ENCODE results near the gene EDAR. TPM values are rescaled to one million over a fixed set of nuclear protein-coding genes. Genes with fewer than 3 reads are reported as not detected.

The EDAR gene
- total and polyA plus RNA-seq, 7 donors = 0.01 TPM; not detected in 6

DNA sequence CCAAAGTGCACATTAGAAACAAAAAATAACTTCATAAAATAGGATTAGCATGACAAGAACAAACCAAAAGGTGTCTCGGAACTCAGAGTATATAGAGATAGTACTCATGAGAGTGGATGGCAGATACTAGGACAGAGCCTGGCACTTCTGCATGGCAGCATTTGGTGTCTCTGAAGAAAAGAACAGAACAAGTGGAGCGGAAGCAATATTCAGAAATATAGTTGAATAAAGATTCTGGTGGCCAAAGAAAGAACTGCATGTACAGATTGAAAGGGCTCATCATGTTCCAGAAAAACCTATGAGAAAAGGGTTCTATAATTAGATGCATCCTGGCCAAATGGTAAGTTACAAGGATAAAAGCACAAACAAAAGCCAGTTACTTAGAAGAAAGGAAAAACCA is 111.5 kb downstream of the EDAR start:
- DNase-seq (no peak), ATAC-seq (no peak)
- Histone ChIP-seq H3K27me3 (ENCODE audit: insufficient read depth in 3 of 3, low read length in 2 of 3) (no peaks in the 10 kb centered on the region), H3K36me3 (ENCODE audit: insufficient read depth in 1 of 2, low read depth in 1 of 2) (no peaks in the 10 kb centered on the region), H3K9me3 (no peaks in the 10 kb centered on the region), H3K4me3 (no peak overlapping the region), H3K27ac (no peak overlapping the region), H3K4me1 (no peaks in the 10 kb centered on the region)
- TF ChIP-seq, protein P1, sequence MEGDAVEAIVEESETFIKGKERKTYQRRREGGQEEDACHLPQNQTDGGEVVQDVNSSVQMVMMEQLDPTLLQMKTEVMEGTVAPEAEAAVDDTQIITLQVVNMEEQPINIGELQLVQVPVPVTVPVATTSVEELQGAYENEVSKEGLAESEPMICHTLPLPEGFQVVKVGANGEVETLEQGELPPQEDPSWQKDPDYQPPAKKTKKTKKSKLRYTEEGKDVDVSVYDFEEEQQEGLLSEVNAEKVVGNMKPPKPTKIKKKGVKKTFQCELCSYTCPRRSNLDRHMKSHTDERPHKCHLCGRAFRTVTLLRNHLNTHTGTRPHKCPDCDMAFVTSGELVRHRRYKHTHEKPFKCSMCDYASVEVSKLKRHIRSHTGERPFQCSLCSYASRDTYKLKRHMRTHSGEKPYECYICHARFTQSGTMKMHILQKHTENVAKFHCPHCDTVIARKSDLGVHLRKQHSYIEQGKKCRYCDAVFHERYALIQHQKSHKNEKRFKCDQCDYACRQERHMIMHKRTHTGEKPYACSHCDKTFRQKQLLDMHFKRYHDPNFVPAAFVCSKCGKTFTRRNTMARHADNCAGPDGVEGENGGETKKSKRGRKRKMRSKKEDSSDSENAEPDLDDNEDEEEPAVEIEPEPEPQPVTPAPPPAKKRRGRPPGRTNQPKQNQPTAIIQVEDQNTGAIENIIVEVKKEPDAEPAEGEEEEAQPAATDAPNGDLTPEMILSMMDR (IDR thresholded peaks at IDR 0.05) = no peak
- intact Hi-C loops (cut with DNase I) = no loop called here
- 98 to 100% (median 99%) methylated on average over 2 of the region's 2 CpGs for WGBS, 3 donors

DNA sequence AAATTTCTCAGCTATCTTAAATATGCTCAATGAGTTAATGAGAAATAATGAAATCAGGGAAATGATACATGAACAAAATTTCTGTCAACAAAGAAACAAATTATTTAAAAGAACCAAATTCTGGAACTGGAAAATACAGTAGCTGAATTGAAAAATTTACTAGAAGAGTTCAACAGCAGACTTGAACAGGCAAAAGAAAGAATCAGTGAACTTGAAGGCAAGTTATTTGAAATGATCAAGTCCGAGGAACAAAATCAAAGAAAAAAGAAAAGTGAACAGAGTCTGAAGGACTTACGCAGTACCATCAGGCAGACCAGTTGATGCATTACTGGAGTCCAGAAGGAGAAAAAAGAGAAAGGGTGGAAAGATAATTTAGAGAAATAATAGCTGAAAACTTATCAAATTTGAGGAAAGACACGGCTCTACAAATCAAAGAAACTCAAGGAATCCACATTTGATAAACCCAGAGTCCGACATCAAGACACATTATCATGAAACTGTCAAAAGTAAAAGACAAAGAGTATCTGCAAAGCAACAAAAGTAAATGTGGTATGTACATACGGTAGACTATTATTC is 118.9 kb downstream of the EDAR start:
- TF ChIP-seq, protein P1 (IDR thresholded peaks at IDR 0.05) = no peak
- WGBS, 3 donors = 97 to 99% (median 98%) methylated on average over 5 of the region's 5 CpGs
- H3K4me3 ChIP-seq = no peak overlapping the region
- H3K4me1 ChIP-seq = no peaks in the 10 kb centered on the region
- DNase-seq (no peak), ATAC-seq (no peak)
- intact Hi-C loops (cut with DNase I) = no loop called here
- H3K36me3 ChIP-seq (ENCODE audit: insufficient read depth in 1 of 2, low read depth in 1 of 2) = no peaks in the 10 kb centered on the region
- H3K9me3 ChIP-seq = peaks cover 6% of the 10 kb centered on the region
- H3K27me3 ChIP-seq (ENCODE audit: insufficient read depth in 3 of 3, low read length in 2 of 3) = no peaks in the 10 kb centered on the region
- H3K27ac ChIP-seq = no peak overlapping the region

DNA sequence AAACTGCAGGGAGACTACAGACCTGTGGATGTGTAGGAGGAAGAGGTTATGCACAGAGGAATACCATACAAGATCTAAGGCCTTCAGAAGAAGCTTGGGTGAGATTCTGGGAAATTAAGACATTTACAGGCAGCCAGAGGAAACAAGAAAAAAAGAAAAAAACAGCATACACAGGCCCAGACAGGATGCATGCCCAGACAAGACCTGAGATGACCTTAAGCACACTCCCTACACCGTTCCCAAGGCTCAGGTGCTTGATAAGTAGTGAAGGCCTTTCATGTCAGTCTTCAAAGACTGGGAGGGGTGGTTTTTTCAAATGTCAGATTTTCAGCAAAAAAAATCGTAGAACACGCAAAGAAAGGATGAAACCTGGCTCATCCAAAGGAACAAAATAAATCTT is 119.5 kb downstream of the EDAR start:
- Histone ChIP-seq H3K36me3 (ENCODE audit: insufficient read depth in 1 of 2, low read depth in 1 of 2) (no peaks in the 10 kb centered on the region), H3K27me3 (ENCODE audit: insufficient read depth in 3 of 3, low read length in 2 of 3) (no peaks in the 10 kb centered on the region), H3K4me3 (no peak overlapping the region), H3K9me3 (peaks cover 6% of the 10 kb centered on the region), H3K4me1 (no peaks in the 10 kb centered on the region), H3K27ac (no peak overlapping the region)
- 94 to 99% (median 98%) methylated on average over 3 of the region's 3 CpGs for WGBS, 3 donors
- TF ChIP-seq, protein P1 (IDR thresholded peaks at IDR 0.05) = no peak
- ATAC-seq (no peak), DNase-seq (no peak)
- intact Hi-C loops (cut with DNase I) = no loop called here

DNA sequence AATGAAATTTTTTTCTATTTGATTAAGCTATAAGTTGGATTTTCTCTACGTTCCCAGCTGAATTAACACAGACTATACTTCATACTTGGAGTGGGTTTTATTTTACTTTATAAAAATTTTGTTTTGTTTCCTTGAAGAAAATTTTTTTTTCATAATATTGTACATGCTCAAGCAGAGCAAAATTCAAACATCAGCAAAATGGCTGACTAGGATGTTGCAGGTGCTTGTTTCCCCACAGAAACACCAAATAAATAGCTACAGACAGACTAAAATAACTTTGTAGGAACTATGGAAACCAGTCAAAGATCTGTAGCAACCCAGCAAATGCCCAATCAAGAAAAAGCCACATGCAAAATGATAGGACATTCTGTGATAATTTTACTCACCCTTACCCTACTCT is 120.1 kb downstream of the EDAR start:
- WGBS, 3 donors = 94 to 95% (median 95%) methylated on average over 1 of the region's 1 CpG
- H3K27ac ChIP-seq = no peak overlapping the region
- no peak overlapping the region for H3K4me3 ChIP-seq
- ATAC-seq = no peak
- intact Hi-C loops (cut with DNase I) = no loop called here
- no peaks in the 10 kb centered on the region for H3K27me3 ChIP-seq (ENCODE audit: insufficient read depth in 3 of 3, low read length in 2 of 3)
- no peaks in the 10 kb centered on the region for H3K4me1 ChIP-seq
- peaks cover 6% of the 10 kb centered on the region for H3K9me3 ChIP-seq
- no peaks in the 10 kb centered on the region for H3K36me3 ChIP-seq (ENCODE audit: insufficient read depth in 1 of 2, low read depth in 1 of 2)
- DNase-seq = no peak
- TF ChIP-seq, protein P1 (IDR thresholded peaks at IDR 0.05) = no peak

DNA sequence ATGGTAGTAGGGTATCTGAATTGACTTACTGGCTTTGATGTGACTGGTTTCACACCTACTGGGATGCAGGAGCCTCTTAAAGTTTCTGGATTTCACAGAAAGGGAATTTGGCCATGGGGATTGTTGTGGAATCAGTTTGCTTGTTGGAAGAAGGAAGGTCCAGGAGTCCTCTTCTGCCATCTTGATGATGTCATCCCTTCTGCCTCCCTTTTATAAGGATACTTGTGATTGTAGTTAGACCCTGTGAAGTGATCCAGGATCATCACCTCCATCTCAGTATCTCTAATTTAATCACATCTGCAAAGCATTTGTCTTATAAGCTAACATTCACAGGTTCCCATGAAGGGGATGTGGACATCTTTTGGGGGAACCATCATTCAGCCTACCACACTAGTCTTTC is 123.0 kb downstream of the EDAR start:
- no peaks in the 10 kb centered on the region for H3K27me3 ChIP-seq (ENCODE audit: insufficient read depth in 3 of 3, low read length in 2 of 3)
- DNase-seq (no peak), ATAC-seq (no peak)
- no peaks in the 10 kb centered on the region for H3K36me3 ChIP-seq (ENCODE audit: insufficient read depth in 1 of 2, low read depth in 1 of 2)
- intact Hi-C loops (cut with DNase I) = no loop called here
- H3K4me3 ChIP-seq = no peak overlapping the region
- H3K4me1 ChIP-seq = no peaks in the 10 kb centered on the region
- TF ChIP-seq, protein P1 (IDR thresholded peaks at IDR 0.05) = no peak
- peaks cover 6% of the 10 kb centered on the region for H3K9me3 ChIP-seq
- no peak overlapping the region for H3K27ac ChIP-seq
